Smooth muscle cell (in vitro differentiated cells): ENCODE results near the gene CMTM4. TPM values are rescaled to one million over a fixed set of nuclear protein-coding genes. Genes with fewer than 3 reads are reported as not detected.
"Not testable (repeated sequence)": the region's sequence is repeated elsewhere in the genome, so short reads cannot be mapped to it uniquely, and the experiment has no call there.

ENCODE experiments used
- DNase-seq: peaks from one replicate; lab custom pipeline; 2025; ENCODE audit not compliant: unreplicated experiment; lab: John Stamatoyannopoulos, UW
- H2AFZ ChIP-seq: fragments of 200-600 bp; sonication (generic); 2 replicates; pipeline ENCODE4 v1.6.0; 2016; ENCODE audit warnings: antibody characterized with exemption, low read depth, mild to moderate bottlenecking
- H3F3A ChIP-seq: fragments of 200-600 bp; sonication (generic); 2 replicates; pipeline ENCODE4 v1.6.0; 2017; ENCODE audit warnings: antibody characterized with exemption, low read depth
- H3K27ac ChIP-seq: fragments of 200-600 bp; sonication (generic); 2 replicates; pipeline ENCODE4 v1.5.1; 2016; ENCODE audit warnings: low read depth, mild to moderate bottlenecking
- H3K27me3 ChIP-seq: fragments of 200-600 bp; sonication (generic); 2 replicates; pipeline ENCODE4 v1.6.1; 2016; ENCODE audit warnings: low read depth, mild to moderate bottlenecking
- H3K36me3 ChIP-seq: fragments of 200-600 bp; sonication (generic); 2 replicates; pipeline ENCODE4 v1.5.1; 2016; ENCODE audit warnings: low read depth
- H3K4me1 ChIP-seq: fragments of 200-600 bp; sonication (generic); 2 replicates; pipeline ENCODE4 v1.5.1; 2016; ENCODE audit warnings: low read depth
- H3K4me2 ChIP-seq: fragments of 200-600 bp; sonication (generic); 2 replicates; pipeline ENCODE4 v1.6.0; 2016; ENCODE audit warnings: mild to moderate bottlenecking
- H3K4me3 ChIP-seq: fragments of 200-600 bp; sonication (generic); 2 replicates; pipeline ENCODE4 v1.5.1; 2016; ENCODE audit warnings: mild to moderate bottlenecking
- H3K79me2 ChIP-seq: fragments of 200-600 bp; sonication (generic); 2 replicates; pipeline ENCODE4 v1.6.0; 2016; ENCODE audit warnings: low read depth, mild to moderate bottlenecking
- H3K9ac ChIP-seq: fragments of 200-600 bp; sonication (generic); 2 replicates; pipeline ENCODE4 v1.6.0; 2016; ENCODE audit warnings: low read depth
- H3K9me3 ChIP-seq: fragments of 200-600 bp; sonication (generic); replicated peaks from 2 replicates; pipeline ENCODE4 v1.5.1; 2016; ENCODE audit warnings: low read depth
- H4K20me1 ChIP-seq: fragments of 200-600 bp; sonication (generic); 2 replicates; pipeline ENCODE4 v1.6.0; 2016; ENCODE audit warnings: low read depth
- CTCF ChIP-seq: fragments of 200-600 bp; sonication (generic); IDR thresholded peaks from 2 replicates; pipeline ENCODE4 v1.5.1; 2017; ENCODE audit warnings: borderline replicate concordance, mild to moderate bottlenecking, antibody characterized with exemption; ENCODE audit not compliant: insufficient read depth, poor library complexity, severe bottlenecking
- WGBS: methylation state at CpG from one replicate; pipeline ENCODE4 v1.1.7; 2016; ENCODE audit warnings: low lambda C conversion rate; 5-methylcytosine and 5-hydroxymethylcytosine counted together
- polyA plus RNA-seq: library from polyadenylated mRNA; unstranded; fragments of >200 nt; fragmentation: Nextera tagmentation; extraction: Ambion mirVana; gene quantifications from 2 replicates; pipeline ENCODE4 v1.2.1, GENCODE V29; 2016
- total RNA-seq: library from RNA; depleted of rRNA; stranded (reverse); fragments of >200 nt; gene quantifications from 2 replicates; pipeline ENCODE4 v1.2.3, GENCODE V29; 2014

Gene CMTM4
- total and polyA plus RNA-seq, 2 experiments from 2014 or later = 7.2 to 25.2 TPM

DNA sequence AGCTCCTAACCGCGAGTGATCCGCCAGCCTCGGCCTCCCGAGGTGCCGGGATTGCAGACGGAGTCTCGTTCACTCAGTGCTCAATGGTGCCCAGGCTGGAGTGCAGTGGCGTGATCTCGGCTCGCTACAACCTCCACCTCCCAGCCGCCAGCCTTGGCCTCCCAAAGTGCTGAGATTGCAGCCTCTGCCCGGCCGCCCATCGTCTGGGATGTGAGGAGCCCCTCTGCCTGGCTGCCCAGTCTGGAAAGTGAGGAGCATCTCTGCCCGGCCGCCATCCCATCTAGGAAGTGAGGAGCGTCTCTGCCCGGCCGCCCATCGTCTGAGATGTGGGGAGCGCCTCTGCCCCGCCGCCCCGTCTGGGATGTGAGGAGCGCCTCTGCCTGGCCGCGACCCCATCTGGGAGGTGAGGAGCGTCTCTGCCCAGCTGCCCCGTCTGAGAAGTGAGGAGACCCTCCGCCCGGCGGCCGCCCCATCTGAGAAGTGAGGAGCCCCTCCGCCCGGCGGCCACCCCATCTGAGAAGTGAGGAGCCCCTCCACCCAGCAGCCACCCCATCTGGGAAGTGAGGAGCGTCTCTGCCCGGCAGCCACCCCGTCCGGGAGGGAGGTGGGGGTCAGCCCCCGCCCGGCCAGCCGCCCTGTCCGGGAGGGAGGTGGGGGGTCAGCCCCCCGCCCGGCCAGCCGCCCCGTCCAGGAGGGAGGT is 65.8 kb downstream of the CMTM4 start:
- not testable (repeated sequence) for H3K36me3 ChIP-seq, H3K4me1 ChIP-seq, H3K27me3 ChIP-seq, H3K9ac ChIP-seq, H3K4me3 ChIP-seq, DNase-seq, H3K9me3 ChIP-seq, H2AFZ ChIP-seq, H3K27ac ChIP-seq, H3K79me2 ChIP-seq, H4K20me1 ChIP-seq, H3F3A ChIP-seq, H3K4me2 ChIP-seq
- 100% methylated on average over 13 of the region's 49 CpGs for WGBS

DNA sequence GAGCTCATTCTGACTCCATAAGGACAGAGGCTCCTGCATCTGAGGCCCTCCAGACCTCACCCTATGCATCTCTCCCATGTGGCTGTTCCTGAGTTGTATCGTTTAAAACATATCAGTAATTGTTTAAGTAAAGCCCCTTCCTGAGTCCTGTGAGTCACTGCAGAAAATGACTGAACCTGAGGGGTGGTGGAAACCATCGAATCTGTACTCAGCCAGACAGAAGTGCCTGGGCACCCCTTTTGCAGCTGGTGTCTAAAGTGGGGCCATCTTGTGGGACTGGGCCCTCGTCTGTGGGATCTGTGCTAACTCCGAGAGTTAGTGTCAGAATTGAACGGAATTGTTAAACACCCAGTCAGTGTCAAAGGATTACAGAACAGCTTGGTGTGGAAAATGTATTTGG is 66.7 kb downstream of the CMTM4 start:
- Histone ChIP-seq H3K9me3 (no peaks in the 10 kb centered on the region), H3K4me1 (no peaks in the 10 kb centered on the region), H3K36me3 (no peaks in the 10 kb centered on the region), H3K9ac (no peak overlapping the region), H3F3A (no peaks in the 10 kb centered on the region), H4K20me1 (no peaks in the 10 kb centered on the region), H3K27me3 (no peaks in the 10 kb centered on the region), H2AFZ (no peak overlapping the region), H3K27ac (no peak overlapping the region), H3K4me3 (no peak overlapping the region), H3K4me2 (no peak overlapping the region), H3K79me2 (no peaks in the 10 kb centered on the region)
- DNase-seq = no peak
- TF ChIP-seq CTCF = no peak
- WGBS = 81% methylated on average over 5 of the region's 5 CpGs

GRCh38 chr16:66627611-66628378 is 68.7 kb downstream of the CMTM4 start:
- not testable (repeated sequence) for H3K27me3 ChIP-seq, H3K4me3 ChIP-seq, H3K27ac ChIP-seq, H4K20me1 ChIP-seq, H2AFZ ChIP-seq, H3K4me1 ChIP-seq, H3K79me2 ChIP-seq, DNase-seq, H3K9me3 ChIP-seq, H3K36me3 ChIP-seq, H3K4me2 ChIP-seq, H3F3A ChIP-seq, H3K9ac ChIP-seq
- 87% methylated on average over 17 of the region's 17 CpGs for WGBS

GRCh38 chr16:66623755-66624154 is 72.8 kb downstream of the CMTM4 start:
- H3K9me3 ChIP-seq = no peaks in the 10 kb centered on the region
- no peaks in the 10 kb centered on the region for H4K20me1 ChIP-seq
- no peak overlapping the region for H3K4me3 ChIP-seq
- no peak overlapping the region for H3K9ac ChIP-seq
- TF ChIP-seq CTCF = no peak
- H3K27ac ChIP-seq = no peak overlapping the region
- WGBS = 98% methylated on average over 3 of the region's 3 CpGs
- H2AFZ ChIP-seq = no peak overlapping the region
- no peaks in the 10 kb centered on the region for H3K27me3 ChIP-seq
- H3K4me2 ChIP-seq = no peak overlapping the region
- H3K4me1 ChIP-seq = peaks cover 14% of the 10 kb centered on the region
- no peaks in the 10 kb centered on the region for H3K36me3 ChIP-seq
- no peaks in the 10 kb centered on the region for H3K79me2 ChIP-seq
- no peak for DNase-seq
- no peaks in the 10 kb centered on the region for H3F3A ChIP-seq
